Measurements from ENCODE around the gene KCNK3. TPM values are rescaled to one million over a fixed set of nuclear protein-coding genes. Genes with fewer than 3 reads are reported as not detected.

KCNK3 gene
- total RNA-seq, 6 experiments from 2014 or later, result not detected

DNA sequence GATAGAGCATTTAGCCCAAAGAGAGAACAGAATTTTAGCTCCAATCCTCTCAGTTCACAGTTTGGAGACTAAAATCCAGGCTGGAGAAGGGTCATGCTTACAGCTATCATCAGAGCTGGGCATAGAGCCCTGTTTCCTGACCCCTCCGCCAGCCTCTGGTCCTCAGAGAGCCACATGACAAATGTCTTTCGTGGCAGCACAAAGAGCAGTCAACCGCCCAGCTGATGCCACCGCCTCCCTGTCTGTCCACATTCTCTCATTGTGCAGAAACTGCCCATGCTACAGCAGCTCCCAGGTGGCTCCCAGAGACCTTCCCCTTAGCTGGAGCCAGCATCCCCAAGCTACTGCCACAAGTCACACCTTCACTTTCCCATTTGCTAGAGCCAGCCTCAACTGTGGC lies 7.6 kb downstream of the KCNK3 start:
- no peak overlapping the region for H3K27ac Mint-ChIP-seq
- no peak overlapping the region for H3K4me3 Mint-ChIP-seq
- TF ChIP-seq, protein P1, sequence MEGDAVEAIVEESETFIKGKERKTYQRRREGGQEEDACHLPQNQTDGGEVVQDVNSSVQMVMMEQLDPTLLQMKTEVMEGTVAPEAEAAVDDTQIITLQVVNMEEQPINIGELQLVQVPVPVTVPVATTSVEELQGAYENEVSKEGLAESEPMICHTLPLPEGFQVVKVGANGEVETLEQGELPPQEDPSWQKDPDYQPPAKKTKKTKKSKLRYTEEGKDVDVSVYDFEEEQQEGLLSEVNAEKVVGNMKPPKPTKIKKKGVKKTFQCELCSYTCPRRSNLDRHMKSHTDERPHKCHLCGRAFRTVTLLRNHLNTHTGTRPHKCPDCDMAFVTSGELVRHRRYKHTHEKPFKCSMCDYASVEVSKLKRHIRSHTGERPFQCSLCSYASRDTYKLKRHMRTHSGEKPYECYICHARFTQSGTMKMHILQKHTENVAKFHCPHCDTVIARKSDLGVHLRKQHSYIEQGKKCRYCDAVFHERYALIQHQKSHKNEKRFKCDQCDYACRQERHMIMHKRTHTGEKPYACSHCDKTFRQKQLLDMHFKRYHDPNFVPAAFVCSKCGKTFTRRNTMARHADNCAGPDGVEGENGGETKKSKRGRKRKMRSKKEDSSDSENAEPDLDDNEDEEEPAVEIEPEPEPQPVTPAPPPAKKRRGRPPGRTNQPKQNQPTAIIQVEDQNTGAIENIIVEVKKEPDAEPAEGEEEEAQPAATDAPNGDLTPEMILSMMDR (IDR thresholded peaks at IDR 0.05), result no peak
- DNase-seq, result no peak
- no peaks in the 10 kb centered on the region for H3K36me3 Mint-ChIP-seq (ENCODE audit: low read depth)
- H3K4me1 Mint-ChIP-seq (ENCODE audit: low read depth), result peaks cover 73% of the 10 kb centered on the region
- H3K9me3 Mint-ChIP-seq, result no peaks in the 10 kb centered on the region
- H3K27me3 Mint-ChIP-seq (ENCODE audit: insufficient read depth), result peaks cover 2% of the 10 kb centered on the region

DNA sequence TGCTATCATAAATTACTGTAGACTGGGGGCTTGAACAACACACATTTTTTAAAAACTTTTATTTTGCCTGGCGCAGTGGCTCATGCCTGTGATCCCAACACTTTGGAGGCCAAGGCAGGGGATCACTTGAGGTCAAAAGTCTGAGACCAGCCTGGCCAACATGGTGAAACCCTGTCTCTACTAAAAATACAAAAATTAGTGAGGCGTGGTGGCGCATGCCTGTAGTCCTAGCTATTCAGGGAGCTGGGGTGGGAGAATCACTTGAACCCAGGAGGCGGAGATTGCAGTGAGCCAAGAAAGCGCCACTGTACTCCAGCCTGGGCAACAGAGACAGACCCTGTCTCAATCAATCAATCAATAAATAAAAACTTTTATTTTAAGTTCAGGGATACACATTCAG lies 9.1 kb downstream of the KCNK3 start:
- no peak for DNase-seq
- peaks cover 59% of the 10 kb centered on the region for H3K4me1 Mint-ChIP-seq (ENCODE audit: low read depth)
- H3K36me3 Mint-ChIP-seq (ENCODE audit: low read depth), result no peaks in the 10 kb centered on the region
- H3K4me3 Mint-ChIP-seq, result no peak overlapping the region
- H3K9me3 Mint-ChIP-seq, result no peaks in the 10 kb centered on the region
- peak overlapping the region; percentile 67 for H3K27ac Mint-ChIP-seq
- TF ChIP-seq, protein P1 (IDR thresholded peaks at IDR 0.05), result no peak
- H3K27me3 Mint-ChIP-seq (ENCODE audit: insufficient read depth), result no peaks in the 10 kb centered on the region; the same call in none of the 2 replicates

- TF ChIP-seq, protein P1 (IDR thresholded peaks at IDR 0.05), result no peak
- Mint-ChIP-seq H3K9me3 (no peaks in the 10 kb centered on the region), H3K4me3 (no peak overlapping the region), H3K4me1 (ENCODE audit: low read depth) (peaks cover 55% of the 10 kb centered on the region), H3K27ac (peak overlapping the region; percentile 67), H3K36me3 (ENCODE audit: low read depth) (no peaks in the 10 kb centered on the region), H3K27me3 (ENCODE audit: insufficient read depth) (no peaks in the 10 kb centered on the region; the same call in none of the 2 replicates)
- DNase-seq, result peak; percentile 72
Observed at GRCh38 chr2:26702025-26702424, 9.5 kb downstream of the KCNK3 start.

DNA sequence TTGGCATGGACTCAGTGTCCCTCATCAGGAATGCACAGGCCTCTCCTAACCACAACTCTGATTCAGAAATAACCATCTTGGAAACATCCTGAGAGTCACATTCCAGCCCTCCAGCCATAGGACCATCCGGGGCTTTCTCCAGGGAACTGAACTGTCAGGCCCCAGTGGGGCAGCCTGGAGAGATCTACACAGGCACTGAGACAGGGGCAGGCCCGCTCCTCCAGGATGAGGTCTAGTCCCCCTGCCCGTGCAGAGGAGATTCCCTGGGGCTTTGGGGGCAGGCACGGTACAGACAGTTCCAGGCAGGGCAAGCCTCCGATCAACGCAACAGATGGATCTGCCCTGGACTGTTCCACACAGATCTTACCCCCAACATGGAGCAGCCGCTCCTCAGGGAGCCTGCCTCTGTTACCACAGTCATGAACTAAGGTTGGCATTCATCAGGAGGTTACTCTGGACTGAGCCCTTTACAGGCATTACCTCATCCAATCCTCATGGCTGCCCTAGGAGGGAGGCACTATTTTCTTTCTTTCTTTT lies 12.0 kb downstream of the KCNK3 start:
- Mint-ChIP-seq H3K9me3 (no peaks in the 10 kb centered on the region), H3K36me3 (ENCODE audit: low read depth) (no peaks in the 10 kb centered on the region), H3K27me3 (ENCODE audit: insufficient read depth) (no peaks in the 10 kb centered on the region; the same call in 1 of the 2 replicates), H3K4me1 (ENCODE audit: low read depth) (peaks cover 49% of the 10 kb centered on the region), H3K27ac (peak overlapping the region; percentile 95), H3K4me3 (peak overlapping the region; percentile 12; the same call in 1 of the 2 replicates)
- peak; percentile 90 for DNase-seq
- TF ChIP-seq, protein P1 (IDR thresholded peaks at IDR 0.05), result no peak

- peaks cover 49% of the 10 kb centered on the region for H3K4me1 Mint-ChIP-seq (ENCODE audit: low read depth)
- peak overlapping the region; percentile 95 for H3K27ac Mint-ChIP-seq
- H3K9me3 Mint-ChIP-seq, result no peaks in the 10 kb centered on the region
- no peaks in the 10 kb centered on the region for H3K36me3 Mint-ChIP-seq (ENCODE audit: low read depth)
- no peak for DNase-seq
- H3K4me3 Mint-ChIP-seq, result no peak overlapping the region
- TF ChIP-seq, protein P1 (IDR thresholded peaks at IDR 0.05), result no peak
- no peaks in the 10 kb centered on the region; the same call in 1 of the 2 replicates for H3K27me3 Mint-ChIP-seq (ENCODE audit: insufficient read depth)
Observed at GRCh38 chr2:26705126-26705525, 12.6 kb downstream of the KCNK3 start.
